GM21576 (cell line): ENCODE data around the gene MRPS10.

ENCODE experiments used
- ATAC-seq: cut with Tn5 transposase; IDR thresholded peaks from one replicate; pipeline ENCODE4 v1.9.1; 2021; ENCODE audit warnings: mild to moderate bottlenecking, moderate library complexity; ENCODE audit not compliant: unreplicated experiment

Gene MRPS10

GRCh38 chr6:42217519-42218367 is at the start of gene MRPS10:
Gene MRPS10 (minus strand): TSS chr6:42217861. CDS start chr6:42217849, 12 bp downstream.
- ATAC-seq = peak; percentile 89

GRCh38 chr6:42266538-42266937 is 48.9 kb upstream of the MRPS10 start:
- no peak for ATAC-seq

DNA sequence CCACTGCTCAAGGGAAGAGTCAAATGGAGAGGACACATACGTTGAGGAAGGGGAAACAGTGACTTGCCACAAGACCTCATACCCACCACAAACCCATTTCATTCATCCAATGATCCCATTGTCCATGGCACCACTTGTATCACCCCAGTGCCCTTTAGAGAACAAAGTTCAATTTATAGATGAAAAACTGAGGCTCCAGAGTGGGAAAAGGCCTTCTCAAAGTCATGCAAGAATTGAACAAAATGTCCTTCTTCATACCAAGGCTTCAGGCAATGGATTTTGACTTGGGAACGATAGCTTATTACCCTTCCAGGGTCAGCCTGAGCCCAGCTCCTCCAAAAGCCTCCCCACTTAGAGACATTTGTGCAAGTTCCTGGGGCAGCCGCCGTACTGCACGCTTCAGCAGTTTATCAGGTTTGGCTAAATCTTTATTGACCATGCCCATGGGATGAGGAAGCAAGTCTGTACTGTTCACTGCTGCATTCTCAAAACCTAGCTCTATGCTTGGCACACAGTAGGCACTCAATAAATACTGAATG is 47.3 kb upstream of the MRPS10 start:
- no peak for ATAC-seq

DNA sequence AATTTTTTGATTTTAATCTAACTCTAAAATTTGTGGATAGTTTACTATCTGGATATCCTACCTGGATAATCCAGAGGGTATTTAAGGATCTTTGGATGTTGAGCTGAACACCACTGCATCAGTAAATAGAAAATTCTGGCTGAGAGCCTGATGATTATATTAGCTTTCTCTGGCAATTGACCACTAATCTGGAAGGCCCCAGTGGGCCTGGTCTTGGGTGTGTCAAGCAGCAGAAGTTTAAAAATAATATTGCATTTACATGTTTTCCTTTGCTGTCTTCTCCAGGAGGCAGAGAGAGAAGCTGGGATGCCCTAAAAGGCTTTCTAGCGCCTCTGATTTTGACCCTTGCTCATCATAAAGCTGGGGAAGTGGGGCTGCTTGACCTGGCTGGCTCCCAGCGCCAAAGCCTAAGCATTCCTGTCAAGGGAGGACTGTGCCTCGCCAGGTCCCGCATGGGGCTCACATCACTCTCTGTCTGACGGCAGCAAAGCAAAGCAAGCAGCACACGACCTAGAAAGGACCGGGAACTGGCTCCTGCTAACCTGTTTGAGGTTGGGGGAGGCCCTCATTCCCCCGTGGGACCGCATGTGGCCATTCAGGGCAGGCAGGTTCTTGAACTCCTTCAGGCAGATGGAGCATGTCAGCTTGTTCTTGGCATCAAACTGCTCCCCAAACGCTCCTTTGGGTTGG is 46.6 kb upstream of the MRPS10 start:
- no peak for ATAC-seq

DNA sequence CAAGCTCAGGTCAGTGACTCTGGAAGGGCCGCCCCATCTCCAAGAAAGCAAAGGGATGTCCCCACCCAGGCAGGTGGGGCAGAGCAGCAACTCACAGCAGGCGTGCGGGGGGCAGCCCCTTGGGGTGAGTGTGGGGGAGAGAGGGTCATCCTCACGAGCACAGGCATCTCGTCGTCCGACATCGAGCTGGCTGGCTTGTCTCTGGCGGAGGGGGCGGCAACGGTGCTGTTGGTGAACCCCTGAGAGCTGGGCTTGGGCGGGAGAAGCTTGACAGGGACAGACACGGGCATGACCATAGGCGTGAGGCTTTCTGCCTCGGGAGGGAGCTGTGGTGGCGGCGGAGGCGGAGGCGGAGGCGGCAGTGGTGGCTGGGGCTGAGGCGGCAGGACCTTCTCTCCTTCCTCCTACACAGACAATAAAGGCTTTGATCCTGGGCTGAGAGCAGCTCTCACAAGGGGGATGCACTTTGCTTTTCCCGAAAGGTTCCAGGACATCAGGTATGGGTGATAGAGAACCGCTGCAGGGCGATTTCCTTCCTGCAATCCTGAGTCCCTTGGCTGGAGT is 45.6 kb upstream of the MRPS10 start:
- no peak for ATAC-seq

- no peak for ATAC-seq
Observed at GRCh38 chr6:42260972-42261371, 43.3 kb upstream of the MRPS10 start.

- ATAC-seq = no peak
Observed at GRCh38 chr6:42260396-42260888, 42.8 kb upstream of the MRPS10 start.

- ATAC-seq = no peak
Observed at GRCh38 chr6:42259841-42260395, 42.3 kb upstream of the MRPS10 start.

DNA sequence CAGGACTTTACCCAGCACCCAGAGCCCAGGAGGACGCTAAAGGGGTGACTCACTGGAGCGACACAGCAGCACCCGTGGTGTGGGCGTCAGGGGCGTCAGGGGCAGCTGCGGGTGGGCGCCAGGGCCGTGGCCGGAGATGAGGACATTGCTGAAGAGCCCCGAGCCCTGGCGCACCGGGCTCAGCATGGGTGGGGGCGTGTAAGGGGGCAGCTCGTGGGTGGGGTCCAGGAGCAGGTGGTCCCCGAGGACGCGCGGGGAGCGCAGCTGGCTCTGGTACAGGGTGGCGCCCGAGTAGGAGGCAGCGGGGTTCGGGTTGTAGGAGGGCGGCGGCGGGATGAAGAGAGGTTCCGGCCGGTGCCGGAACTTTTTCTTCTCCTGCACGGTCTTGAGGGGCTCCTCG is 41.6 kb upstream of the MRPS10 start:
- no peak for ATAC-seq

DNA sequence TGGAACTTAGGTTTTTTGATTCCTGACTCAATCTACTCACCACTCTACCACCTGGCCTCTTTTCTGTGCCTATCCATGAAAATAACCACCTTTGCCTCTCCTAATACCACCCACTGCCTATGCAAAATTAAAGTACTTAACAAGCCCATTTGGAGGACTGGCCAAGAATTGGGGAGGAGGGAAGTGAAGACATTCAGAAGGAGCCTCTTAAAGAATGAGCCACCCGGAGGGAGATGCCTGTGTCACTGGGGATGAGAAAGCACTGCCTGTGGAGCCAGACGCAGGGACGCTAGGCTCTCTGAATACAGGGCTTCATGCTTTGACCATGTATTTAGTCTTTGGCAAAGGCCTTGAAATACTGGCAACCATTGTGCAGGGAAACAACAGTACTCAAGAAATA is 40.0 kb upstream of the MRPS10 start:
- no peak for ATAC-seq

DNA sequence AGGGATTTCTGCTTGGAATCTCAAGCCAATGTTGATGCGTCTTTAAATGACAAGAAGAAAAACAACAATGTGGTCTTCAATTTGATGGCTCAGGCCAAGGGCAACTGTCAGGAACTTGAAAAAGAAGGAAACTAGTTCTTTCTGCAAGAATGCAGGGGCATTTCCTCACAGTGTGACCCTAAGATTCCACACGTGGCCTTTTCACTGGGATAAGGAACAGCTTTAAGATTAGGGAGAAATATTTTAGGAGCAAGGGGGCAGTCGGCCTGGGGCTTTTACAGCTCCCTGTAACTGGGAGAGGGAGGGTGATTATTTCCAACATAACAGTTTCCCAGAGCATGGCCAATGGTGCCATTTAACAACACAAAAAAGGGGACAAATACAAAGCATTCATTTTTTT is 39.4 kb upstream of the MRPS10 start:
- ATAC-seq = no peak

DNA sequence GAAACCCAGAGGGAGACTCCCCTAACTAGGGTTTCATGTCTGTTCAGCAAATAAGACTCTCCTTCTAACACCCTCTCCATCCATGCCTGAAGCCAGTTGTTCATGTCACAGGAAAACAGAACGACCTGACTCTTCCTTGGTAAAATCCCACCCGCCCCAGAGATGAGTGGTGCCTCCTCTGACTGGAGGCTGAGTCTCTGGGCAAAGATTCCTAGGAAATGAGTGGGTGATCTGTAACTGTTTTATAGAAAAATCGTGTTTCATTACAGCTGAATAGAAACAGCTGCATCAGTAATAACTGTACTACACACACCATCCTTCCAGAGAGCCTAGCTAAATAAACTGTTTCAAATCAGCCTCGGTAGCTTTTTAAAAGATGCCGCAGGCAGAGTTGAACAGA is 37.4 kb upstream of the MRPS10 start:
- no peak for ATAC-seq

GRCh38 chr6:42254505-42254904 is 36.8 kb upstream of the MRPS10 start:
- ATAC-seq = no peak

DNA sequence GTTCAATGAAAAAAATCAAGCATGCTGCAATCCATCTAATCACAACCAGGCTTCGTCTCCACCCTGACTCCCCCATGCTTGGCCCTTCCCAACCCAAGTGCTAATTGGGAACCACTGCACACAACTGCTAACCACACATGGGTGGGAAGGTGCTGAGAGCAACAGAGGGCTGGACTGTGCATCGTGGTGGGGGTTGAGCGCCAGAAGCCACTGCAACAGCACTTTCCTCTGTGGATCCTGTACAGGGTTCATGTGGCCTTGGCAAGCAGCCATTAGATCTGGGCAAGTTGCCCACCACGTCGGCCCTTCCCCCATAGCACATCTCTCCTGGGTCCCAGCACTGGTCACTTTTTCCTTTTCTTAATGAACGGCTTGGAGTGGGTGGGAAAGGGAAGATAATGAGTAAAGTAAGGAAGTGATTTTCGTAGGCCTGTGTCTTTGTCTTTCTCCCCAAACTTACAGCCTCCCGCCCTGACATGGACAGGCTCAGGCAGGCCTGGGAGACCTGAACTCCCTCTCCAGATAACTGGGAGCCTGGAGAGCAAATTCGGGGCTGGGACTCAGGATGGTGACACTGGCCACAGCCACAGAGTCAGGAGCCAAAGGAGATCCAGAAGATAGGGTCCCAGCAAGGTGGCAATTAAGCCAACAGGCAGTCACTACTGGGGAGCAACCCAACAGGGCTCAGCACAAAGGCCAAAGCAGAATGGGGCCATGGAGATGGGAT is 34.4 kb upstream of the MRPS10 start:
- no peak for ATAC-seq

- no peak for ATAC-seq
Observed at GRCh38 chr6:42251500-42251899, 33.8 kb upstream of the MRPS10 start.

GRCh38 chr6:42250274-42250931 is 32.7 kb upstream of the MRPS10 start:
- no peak for ATAC-seq

DNA sequence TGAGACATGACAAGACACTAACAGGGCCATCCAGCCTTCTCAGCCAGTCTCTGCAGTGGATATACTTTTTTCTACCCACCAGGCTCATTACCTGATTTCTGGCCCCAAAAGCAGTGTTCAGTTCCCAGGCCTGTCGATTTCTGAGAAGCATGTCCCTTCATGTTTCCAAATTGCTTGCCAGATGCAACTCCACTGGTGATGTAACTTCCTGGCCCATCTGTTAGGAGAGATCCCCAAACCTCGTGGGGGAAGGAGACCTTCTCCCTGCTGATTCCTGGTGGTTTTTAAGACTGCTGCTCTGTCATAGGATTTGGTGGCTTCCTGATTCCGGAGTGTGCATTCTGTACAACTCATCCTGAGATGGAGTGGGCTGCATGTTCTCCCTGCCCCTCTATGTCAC is 31.6 kb upstream of the MRPS10 start:
- no peak for ATAC-seq

- ATAC-seq = no peak
Observed at GRCh38 chr6:42243046-42243445, 25.4 kb upstream of the MRPS10 start.

- ATAC-seq = no peak
Observed at GRCh38 chr6:42241915-42242314, 24.3 kb upstream of the MRPS10 start.

- no peak for ATAC-seq
Observed at GRCh38 chr6:42239736-42240375, 22.2 kb upstream of the MRPS10 start.
